OCI-LY3 (cell line): ENCODE measurements around the gene SMAP2.

Experiments used
- H2AFZ ChIP-seq: fragments of 200-600, 300-600 bp; shearing (Covaris generic); 2 replicates; pipeline ENCODE4 v1.6.0; 2014; ENCODE audit warnings: antibody characterized with exemption, low read depth, low read length
- H3K27ac ChIP-seq: fragments of 200-600, 300-600 bp; sonication (generic); 2 replicates; pipeline ENCODE4 v1.5.1; 2014; ENCODE audit warnings: mild to moderate bottlenecking, low read length, moderate library complexity, mixed read lengths
- H3K27me3 ChIP-seq: fragments of 200-600, 300-600 bp; sonication (generic); 2 replicates; pipeline ENCODE4 v1.6.1; 2014; ENCODE audit warnings: low read depth, low read length, mixed read lengths
- H3K36me3 ChIP-seq: fragments of 200-600, 300-600 bp; sonication (generic); replicated peaks from 2 replicates; pipeline ENCODE3; 2014; ENCODE audit warnings: low read depth, low read length, mixed read lengths
- H3K4me1 ChIP-seq: fragments of 300-600, 200-600 bp; sonication (generic); 2 replicates; pipeline ENCODE4 v1.6.1; 2014; ENCODE audit warnings: low read length, mixed read lengths
- H3K4me2 ChIP-seq: fragments of 200-600, 300-600 bp; sonication (generic); 2 replicates; pipeline ENCODE4 v1.6.1; 2014; ENCODE audit warnings: low read length, mixed read lengths
- H3K4me3 ChIP-seq: fragments of 300-600, 200-600 bp; sonication (generic); 2 replicates; pipeline ENCODE4 v1.5.1; 2014; ENCODE audit warnings: antibody characterized with exemption, mild to moderate bottlenecking, low read length, moderate library complexity
- H3K79me2 ChIP-seq: fragments of 300-600, 200-600 bp; shearing (Covaris generic); 2 replicates; pipeline ENCODE4 v1.6.1; 2014; ENCODE audit warnings: mild to moderate bottlenecking, low read length, mixed read lengths
- H3K9ac ChIP-seq: fragments of 300-600, 200-600 bp; shearing (Covaris generic); 2 replicates; pipeline ENCODE4 v1.6.0; 2014; ENCODE audit warnings: mild to moderate bottlenecking, low read length, moderate library complexity
- H3K9me3 ChIP-seq: fragments of 200-600, 300-600 bp; shearing (Covaris generic); 2 replicates; pipeline ENCODE4 v1.6.1; 2014; ENCODE audit warnings: low read length, mixed read lengths; ENCODE audit not compliant: insufficient read depth
- H4K20me1 ChIP-seq: fragments of 200-600, 300-600 bp; sonication (generic); 2 replicates; pipeline ENCODE4 v1.6.1; 2016; ENCODE audit warnings: low read length, mixed read lengths; ENCODE audit not compliant: insufficient read depth
- CTCF ChIP-seq: fragments of 200-600, 300-600 bp; sonication (generic); IDR thresholded peaks from 2 replicates; pipeline ENCODE4 v1.5.1; 2014; ENCODE audit warnings: antibody characterized with exemption, low read length, low read depth
- EZH2phosphoT487 ChIP-seq: fragments of 200-600 bp; shearing (Covaris generic); IDR thresholded peaks from 2 replicates; pipeline ENCODE4 v1.6.1; 2018; ENCODE audit warnings: antibody characterized with exemption, mixed run types, low read depth

Gene SMAP2

GRCh38 chr1:40449684-40450494 lies 76.4 kb downstream of the SMAP2 start, which contains the start of gene ZFP69B:
Gene ZFP69B (plus strand): TSS chr1:40450476. CDS start chr1:40450962, 486 bp downstream.
- Histone ChIP-seq H3K4me3 (peak within 1 kb of the TSS; percentile 69), H3K9me3 (peaks cover 8% of the 10 kb centered on the region; the same call in 1 of the 2 replicates), H3K27me3 (no peaks in the 10 kb centered on the region), H3K4me2 (peak within 1 kb of the TSS; percentile 37), H2AFZ (no peak within 1 kb of the TSS), H3K4me1 (no peaks in the 10 kb centered on the region), H3K79me2 (no peaks in the 10 kb centered on the region), H3K9ac (no peak within 1 kb of the TSS), H3K27ac (no peak within 1 kb of the TSS), H3K36me3 (peaks cover 28% of the 10 kb centered on the region), H4K20me1 (no peaks in the 10 kb centered on the region)
- TF ChIP-seq CTCF: no peak
- no peak for TF ChIP-seq EZH2phosphoT487

DNA sequence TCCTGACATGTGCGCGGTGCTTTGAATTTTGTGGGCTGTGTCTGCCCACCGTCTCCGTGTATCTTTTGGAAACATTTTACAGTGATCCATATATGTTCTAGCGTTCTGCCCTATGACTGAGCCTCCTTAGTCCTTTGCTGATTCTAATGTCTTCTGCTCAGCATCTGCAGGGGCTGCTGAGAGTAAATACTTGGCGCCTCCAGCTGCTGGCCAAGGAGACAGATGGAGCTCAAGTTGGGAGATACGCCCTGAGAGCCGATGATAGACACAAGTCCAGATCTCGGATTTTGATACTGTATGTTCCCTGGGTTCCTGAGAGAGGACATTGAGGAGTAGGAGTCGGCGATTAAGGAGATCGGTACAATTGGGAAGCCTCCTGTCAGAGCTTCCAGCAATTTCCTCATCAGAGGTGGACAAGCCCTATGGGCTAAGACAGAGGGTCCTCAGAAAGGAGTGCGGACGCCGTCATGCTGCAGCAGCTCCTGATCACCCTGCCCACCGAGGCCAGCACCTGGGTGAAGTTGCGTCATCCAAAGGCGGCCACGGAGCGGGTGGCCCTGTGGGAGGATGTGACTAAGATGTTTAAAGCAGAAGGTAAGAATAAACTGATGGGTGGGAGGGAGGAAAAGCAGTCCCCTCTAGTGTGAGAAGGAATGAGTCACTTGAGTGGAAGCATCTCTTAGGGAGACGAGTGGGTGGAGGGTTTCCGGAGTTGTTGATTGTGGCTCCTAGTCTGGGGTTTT lies 77.1 kb downstream of the SMAP2 start:
- H3K79me2 ChIP-seq: no peaks in the 10 kb centered on the region
- no peaks in the 10 kb centered on the region for H3K27me3 ChIP-seq
- no peak for TF ChIP-seq CTCF
- no peak for TF ChIP-seq EZH2phosphoT487
- peak overlapping the region; percentile 69 for H3K4me3 ChIP-seq
- H3K9ac ChIP-seq: no peak overlapping the region
- H3K9me3 ChIP-seq: peaks cover 12% of the 10 kb centered on the region; the same call in 1 of the 2 replicates
- H3K27ac ChIP-seq: no peak overlapping the region
- 0 out of 2 replicates have a peak overlapping the region, but pooled peaks have one; percentile 14 for H3K4me2 ChIP-seq
- peaks cover 32% of the 10 kb centered on the region for H3K36me3 ChIP-seq
- H3K4me1 ChIP-seq: no peaks in the 10 kb centered on the region
- H2AFZ ChIP-seq: no peak overlapping the region
- H4K20me1 ChIP-seq: no peaks in the 10 kb centered on the region

- peaks cover 32% of the 10 kb centered on the region for H3K36me3 ChIP-seq
- no peak overlapping the region for H3K9ac ChIP-seq
- peaks cover 12% of the 10 kb centered on the region; the same call in 1 of the 2 replicates for H3K9me3 ChIP-seq
- TF ChIP-seq CTCF: no peak
- no peak for TF ChIP-seq EZH2phosphoT487
- no peaks in the 10 kb centered on the region for H3K4me1 ChIP-seq
- H3K79me2 ChIP-seq: no peaks in the 10 kb centered on the region
- H3K27me3 ChIP-seq: no peaks in the 10 kb centered on the region
- no peak overlapping the region for H3K27ac ChIP-seq
- H4K20me1 ChIP-seq: no peaks in the 10 kb centered on the region
- H2AFZ ChIP-seq: no peak overlapping the region
- H3K4me2 ChIP-seq: no peak overlapping the region
- H3K4me3 ChIP-seq: no peak overlapping the region
Measured at GRCh38 chr1:40451238-40451585, 77.7 kb downstream of the SMAP2 start.

DNA sequence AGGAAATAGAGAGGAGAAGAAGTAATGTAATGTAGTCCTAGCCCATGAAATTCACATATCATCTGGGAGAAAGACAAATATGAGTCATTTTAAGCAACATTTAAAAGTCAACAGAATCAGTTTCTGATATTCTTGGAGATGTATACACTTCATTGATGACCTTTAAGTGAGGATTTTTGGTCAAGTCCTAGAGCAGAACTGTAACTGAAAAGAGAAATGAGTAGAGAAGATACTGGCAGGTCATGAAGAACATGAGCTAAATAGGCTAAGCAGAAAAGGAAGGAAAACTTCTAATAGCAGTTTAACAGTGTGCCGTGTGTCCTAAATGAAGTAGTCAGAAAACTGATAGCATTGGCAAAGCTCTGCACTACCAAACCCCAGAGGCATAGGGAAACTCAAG lies 81.3 kb downstream of the SMAP2 start:
- H4K20me1 ChIP-seq: no peaks in the 10 kb centered on the region
- peaks cover 31% of the 10 kb centered on the region; the same call in 1 of the 2 replicates for H3K9me3 ChIP-seq
- peaks cover 50% of the 10 kb centered on the region for H3K36me3 ChIP-seq
- H3K9ac ChIP-seq: no peak overlapping the region
- H3K27me3 ChIP-seq: no peaks in the 10 kb centered on the region
- no peak overlapping the region for H3K4me2 ChIP-seq
- no peak overlapping the region for H3K27ac ChIP-seq
- H2AFZ ChIP-seq: no peak overlapping the region
- H3K4me3 ChIP-seq: no peak overlapping the region
- no peak for TF ChIP-seq EZH2phosphoT487
- TF ChIP-seq CTCF: no peak
- no peaks in the 10 kb centered on the region for H3K79me2 ChIP-seq
- no peaks in the 10 kb centered on the region for H3K4me1 ChIP-seq
